OCI-LY1 (cell line): Measurements from ENCODE around the gene SFSWAP.

Source experiments
- EZH2 ChIP-seq: fragments of 200-600 bp; sonication (generic), shearing (Covaris generic); IDR thresholded peaks from 2 replicates; pipeline ENCODE4 v1.8.0; 2017; ENCODE audit warnings: borderline replicate concordance, mixed run types, mild to moderate bottlenecking, antibody characterized with exemption, low read length, moderate library complexity, mixed read lengths
- TF ChIP-seq, protein P1 (sequence below): fragments of 200-600 bp; sonication (generic), shearing (Covaris generic); IDR thresholded peaks from 2 replicates; pipeline ENCODE4 v1.5.1; 2017; ENCODE audit warnings: mild to moderate bottlenecking, antibody characterized with exemption, low read length, moderate library complexity, mixed read lengths

DNA sequence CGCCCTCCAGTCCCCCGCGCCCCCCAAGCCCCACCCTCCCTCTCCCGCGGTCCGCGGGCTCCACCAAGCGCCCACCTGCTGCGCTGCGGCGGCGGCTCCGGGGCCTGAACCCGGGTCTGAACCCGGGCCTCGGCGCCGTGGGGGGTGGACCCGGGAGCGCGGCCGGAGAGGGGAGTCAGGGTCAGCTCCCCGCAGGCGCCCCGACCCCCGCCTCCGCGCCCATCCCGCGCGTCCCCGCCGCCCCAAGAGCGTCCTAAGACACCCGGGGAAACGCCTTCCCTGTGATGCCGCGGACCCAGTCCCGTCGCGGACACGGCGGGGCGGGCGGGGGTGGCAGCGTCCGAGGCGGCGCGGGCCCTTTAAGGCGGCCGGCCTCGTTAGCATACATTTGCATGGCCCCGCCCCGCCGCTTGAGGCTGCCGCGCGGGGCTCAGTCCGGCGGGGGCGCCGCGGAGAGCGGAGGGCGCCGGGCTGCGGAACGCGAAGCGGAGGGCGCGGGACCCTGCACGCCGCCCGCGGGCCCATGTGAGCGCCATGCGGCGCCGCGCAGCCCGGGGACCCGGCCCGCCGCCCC is 117.2 kb downstream of the SFSWAP start, which contains the start of gene MMP17:
- TF ChIP-seq, protein P1, sequence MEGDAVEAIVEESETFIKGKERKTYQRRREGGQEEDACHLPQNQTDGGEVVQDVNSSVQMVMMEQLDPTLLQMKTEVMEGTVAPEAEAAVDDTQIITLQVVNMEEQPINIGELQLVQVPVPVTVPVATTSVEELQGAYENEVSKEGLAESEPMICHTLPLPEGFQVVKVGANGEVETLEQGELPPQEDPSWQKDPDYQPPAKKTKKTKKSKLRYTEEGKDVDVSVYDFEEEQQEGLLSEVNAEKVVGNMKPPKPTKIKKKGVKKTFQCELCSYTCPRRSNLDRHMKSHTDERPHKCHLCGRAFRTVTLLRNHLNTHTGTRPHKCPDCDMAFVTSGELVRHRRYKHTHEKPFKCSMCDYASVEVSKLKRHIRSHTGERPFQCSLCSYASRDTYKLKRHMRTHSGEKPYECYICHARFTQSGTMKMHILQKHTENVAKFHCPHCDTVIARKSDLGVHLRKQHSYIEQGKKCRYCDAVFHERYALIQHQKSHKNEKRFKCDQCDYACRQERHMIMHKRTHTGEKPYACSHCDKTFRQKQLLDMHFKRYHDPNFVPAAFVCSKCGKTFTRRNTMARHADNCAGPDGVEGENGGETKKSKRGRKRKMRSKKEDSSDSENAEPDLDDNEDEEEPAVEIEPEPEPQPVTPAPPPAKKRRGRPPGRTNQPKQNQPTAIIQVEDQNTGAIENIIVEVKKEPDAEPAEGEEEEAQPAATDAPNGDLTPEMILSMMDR, result peak; percentile 25
- no peak for TF ChIP-seq EZH2
